ENCODE data around the gene GPATCH4.
"Not testable (repeated sequence)": the region's sequence is repeated elsewhere in the genome, so short reads cannot be mapped to it uniquely, and the experiment has no call there.

Gene GPATCH4

GRCh38 chr1:156640842-156641706, 39.8 kb upstream of the GPATCH4 start:
- TF ChIP-seq CTCF (IDR thresholded peaks at IDR 0.05; ENCODE audit: low read depth, low read length), result no peak
- DNase-seq (ENCODE audit: extremely low read depth, low read depth), result no peak

GRCh38 chr1:156639601-156640101, 38.4 kb upstream of the GPATCH4 start:
- no peak for DNase-seq (ENCODE audit: extremely low read depth, low read depth)
- no peak for TF ChIP-seq CTCF (IDR thresholded peaks at IDR 0.05; ENCODE audit: low read depth, low read length)

- no peak for TF ChIP-seq CTCF (IDR thresholded peaks at IDR 0.05; ENCODE audit: low read depth, low read length)
- no peak for DNase-seq (ENCODE audit: extremely low read depth, low read depth)
Measured at GRCh38 chr1:156638189-156638985, 37.1 kb upstream of the GPATCH4 start.

- no peak for TF ChIP-seq CTCF (IDR thresholded peaks at IDR 0.05; ENCODE audit: low read depth, low read length)
- no peak for DNase-seq (ENCODE audit: extremely low read depth, low read depth)
Measured at GRCh38 chr1:156632355-156632754, 31.1 kb upstream of the GPATCH4 start.

GRCh38 chr1:156631152-156631551, 29.9 kb upstream of the GPATCH4 start:
- DNase-seq (ENCODE audit: extremely low read depth, low read depth), result not testable (repeated sequence)

- DNase-seq (ENCODE audit: extremely low read depth, low read depth), result no peak
Measured at GRCh38 chr1:156629823-156630449, 28.7 kb upstream of the GPATCH4 start.

More at GRCh38 chr1:156629823-156630449, 28.7 kb upstream of the GPATCH4 start:
- no peak for TF ChIP-seq CTCF (IDR thresholded peaks at IDR 0.05; ENCODE audit: low read depth, low read length)
